Measurements from ENCODE around the gene COLEC11.
"Not testable (repeated sequence)": the region's sequence is repeated elsewhere in the genome, so short reads cannot be mapped to it uniquely, and the experiment has no call there.

The COLEC11 gene

GRCh38 chr2:3656762-3657721 lies 62.1 kb downstream of the COLEC11 start:
- no peak for DNase-seq
- Histone ChIP-seq H3K4me1 (ENCODE audit: insufficient read depth, low read length) (peaks cover 4% of the 10 kb centered on the region), H2AFZ (ENCODE audit: low read depth, low read length) (no peak overlapping the region), H3K4me3 (ENCODE audit: low read depth in 1 of 2, low read length in 2 of 2) (no peak overlapping the region), H3K9ac (ENCODE audit: low read depth, low read length) (no peak overlapping the region), H3K79me2 (ENCODE audit: insufficient read depth, low read length) (no peaks in the 10 kb centered on the region), H3K36me3 (ENCODE audit: insufficient read depth, low read length) (no peaks in the 10 kb centered on the region), H3K27ac (ENCODE audit: low read length) (no peak overlapping the region), H3K9me3 (ENCODE audit: insufficient read depth, low read length, severe bottlenecking) (no peaks in the 10 kb centered on the region), H4K20me1 (ENCODE audit: insufficient read depth, low read length) (no peaks in the 10 kb centered on the region), H3K27me3 (ENCODE audit: insufficient read depth, low read length, poor library complexity) (no peaks in the 10 kb centered on the region), H3K4me2 (ENCODE audit: insufficient read depth, low read length) (no peak overlapping the region)
- ATAC-seq (ENCODE audit: insufficient read depth, low read depth): no peak
- TF ChIP-seq EZH2 (IDR thresholded peaks at IDR 0.05; ENCODE audit: borderline replicate concordance, low read depth, low read length, severe bottlenecking): no peak
- no peak for TF ChIP-seq CTCF (IDR thresholded peaks at IDR 0.05; ENCODE audit: borderline replicate concordance, extremely low read depth, low read length, poor library complexity, severe bottlenecking)

DNA sequence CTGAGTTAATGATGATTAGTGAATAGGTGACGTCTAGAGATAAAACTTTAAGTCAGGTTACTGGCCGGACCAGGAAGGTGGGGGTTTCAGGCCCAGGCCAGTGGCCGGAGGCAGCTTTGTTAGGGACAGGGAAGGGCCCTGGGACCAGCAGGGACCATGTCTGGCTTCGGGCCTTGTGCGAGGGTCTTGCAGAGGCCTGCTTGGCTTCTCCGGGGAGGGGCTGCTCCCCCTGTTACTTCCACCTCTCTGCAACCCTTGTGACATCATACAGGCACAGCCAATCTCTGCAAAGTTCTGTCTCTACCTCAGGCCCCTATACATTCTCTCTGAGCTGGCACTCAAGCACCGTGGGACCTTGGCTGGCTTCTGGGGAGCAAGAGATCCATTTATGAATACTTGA lies 63.0 kb downstream of the COLEC11 start, which contains the start of gene ALLC:
TSS of gene ALLC (plus strand) at position 320 of the 400 bp plus-strand sequence. CDS start 12,958 bp downstream, outside the sequence.
- no peak within 1 kb of the TSS for H2AFZ ChIP-seq (ENCODE audit: low read depth, low read length)
- ATAC-seq (ENCODE audit: insufficient read depth, low read depth): no peak

DNA sequence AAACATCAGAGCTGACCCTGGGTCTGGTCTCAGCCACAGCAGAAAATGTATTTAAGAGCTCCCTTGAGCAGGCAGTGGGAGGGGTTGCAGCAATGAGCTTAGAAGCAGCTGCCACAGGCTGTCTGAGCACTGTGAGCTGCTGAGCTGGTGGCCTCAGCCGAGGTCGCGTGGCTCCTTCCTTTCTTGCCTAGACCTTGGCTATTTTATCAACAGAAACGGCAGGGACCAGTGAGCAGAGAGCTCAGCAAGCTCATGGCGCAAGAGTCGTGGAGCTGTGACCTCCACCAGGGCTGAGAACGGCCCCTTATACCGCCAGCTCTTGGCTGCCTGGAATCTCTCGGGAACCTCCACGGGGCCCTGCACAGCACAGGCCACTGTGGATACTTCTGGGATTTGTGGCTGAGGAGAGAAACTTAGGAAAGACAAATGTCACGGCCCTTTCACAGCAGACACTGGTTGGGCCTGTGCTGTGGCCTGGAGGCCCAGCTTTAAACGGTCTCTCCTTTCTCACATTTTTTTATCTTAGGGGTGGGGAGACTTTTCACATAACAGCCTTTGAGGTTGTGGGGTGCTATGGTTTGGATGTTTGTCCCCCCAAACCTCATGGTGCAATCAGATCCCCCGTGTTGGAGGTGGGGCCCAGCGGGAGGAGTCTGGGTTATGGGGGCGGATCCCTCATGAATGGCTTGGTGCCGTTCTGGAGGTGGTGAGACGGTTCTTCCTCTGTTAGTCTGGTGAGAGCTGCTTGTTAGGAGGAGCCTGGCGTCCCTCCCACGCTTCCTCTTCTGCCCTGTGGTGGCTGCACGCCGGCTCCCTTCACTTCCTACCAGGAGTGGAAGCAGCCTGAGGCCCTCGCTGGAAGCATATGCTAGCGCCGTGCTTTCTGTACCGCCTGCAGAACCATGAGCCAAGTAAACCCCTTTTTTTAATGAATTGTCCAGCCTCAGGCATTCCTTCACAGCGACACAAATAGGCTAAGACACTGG lies 64.8 kb downstream of the COLEC11 start:
- Histone ChIP-seq H3K4me1 (ENCODE audit: insufficient read depth, low read length) (no peaks in the 10 kb centered on the region), H3K4me3 (ENCODE audit: low read depth in 1 of 2, low read length in 2 of 2) (no peak overlapping the region), H3K36me3 (ENCODE audit: insufficient read depth, low read length) (no peaks in the 10 kb centered on the region), H4K20me1 (ENCODE audit: insufficient read depth, low read length) (no peaks in the 10 kb centered on the region), H3K27ac (ENCODE audit: low read length) (no peak overlapping the region), H3K9ac (ENCODE audit: low read depth, low read length) (no peak overlapping the region), H3K4me2 (ENCODE audit: insufficient read depth, low read length) (no peak overlapping the region), H2AFZ (ENCODE audit: low read depth, low read length) (no peak overlapping the region), H3K27me3 (ENCODE audit: insufficient read depth, low read length, poor library complexity) (no peaks in the 10 kb centered on the region), H3K79me2 (ENCODE audit: insufficient read depth, low read length) (no peaks in the 10 kb centered on the region), H3K9me3 (ENCODE audit: insufficient read depth, low read length, severe bottlenecking) (no peaks in the 10 kb centered on the region)
- TF ChIP-seq EZH2 (IDR thresholded peaks at IDR 0.05; ENCODE audit: borderline replicate concordance, low read depth, low read length, severe bottlenecking) (no peak), CTCF (IDR thresholded peaks at IDR 0.05; ENCODE audit: borderline replicate concordance, extremely low read depth, low read length, poor library complexity, severe bottlenecking) (no peak)
- DNase-seq (no peak), ATAC-seq (ENCODE audit: insufficient read depth, low read depth) (no peak)

More for the DNA sequence above, 63.0 kb downstream of the COLEC11 start, which contains the start of gene ALLC:
- no peaks in the 10 kb centered on the region for H3K36me3 ChIP-seq (ENCODE audit: insufficient read depth, low read length)
- no peak within 1 kb of the TSS for H3K4me3 ChIP-seq (ENCODE audit: low read depth in 1 of 2, low read length in 2 of 2)
- H3K9me3 ChIP-seq (ENCODE audit: insufficient read depth, low read length, severe bottlenecking): no peaks in the 10 kb centered on the region
- no peaks in the 10 kb centered on the region for H3K79me2 ChIP-seq (ENCODE audit: insufficient read depth, low read length)
- TF ChIP-seq EZH2 (IDR thresholded peaks at IDR 0.05; ENCODE audit: borderline replicate concordance, low read depth, low read length, severe bottlenecking) (no peak), CTCF (IDR thresholded peaks at IDR 0.05; ENCODE audit: borderline replicate concordance, extremely low read depth, low read length, poor library complexity, severe bottlenecking) (no peak)
- no peaks in the 10 kb centered on the region for H3K4me1 ChIP-seq (ENCODE audit: insufficient read depth, low read length)
- no peak within 1 kb of the TSS for H3K27ac ChIP-seq (ENCODE audit: low read length)
- H3K27me3 ChIP-seq (ENCODE audit: insufficient read depth, low read length, poor library complexity): no peaks in the 10 kb centered on the region
- no peak for DNase-seq
- H3K9ac ChIP-seq (ENCODE audit: low read depth, low read length): no peak within 1 kb of the TSS
- H4K20me1 ChIP-seq (ENCODE audit: insufficient read depth, low read length): no peaks in the 10 kb centered on the region
- no peak within 1 kb of the TSS for H3K4me2 ChIP-seq (ENCODE audit: insufficient read depth, low read length)

DNA sequence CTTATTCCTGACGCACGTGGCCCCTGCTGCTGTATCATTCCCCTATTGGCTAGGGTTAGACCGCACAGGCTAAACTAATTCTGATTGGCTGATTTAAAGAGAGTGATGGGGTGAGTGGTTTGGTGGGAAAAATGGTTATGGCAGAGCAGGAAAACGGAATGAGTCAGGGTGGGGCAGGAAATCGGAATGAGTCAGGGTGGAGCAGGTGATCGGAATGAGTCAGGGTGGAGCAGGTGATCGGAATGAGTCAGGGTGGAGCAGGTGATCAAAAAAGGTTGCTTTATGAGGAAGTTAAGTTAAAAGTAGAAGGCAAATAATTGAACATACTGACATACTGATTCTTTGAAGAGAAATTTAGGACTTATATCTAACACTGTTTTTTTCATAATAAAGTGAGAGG lies 65.7 kb downstream of the COLEC11 start:
- not testable (repeated sequence) for H3K79me2 ChIP-seq (ENCODE audit: insufficient read depth, low read length); DNase-seq; H3K27me3 ChIP-seq (ENCODE audit: insufficient read depth, low read length, poor library complexity); ATAC-seq (ENCODE audit: insufficient read depth, low read depth); H3K9me3 ChIP-seq (ENCODE audit: insufficient read depth, low read length, severe bottlenecking); H2AFZ ChIP-seq (ENCODE audit: low read depth, low read length); H3K27ac ChIP-seq (ENCODE audit: low read length); H3K4me1 ChIP-seq (ENCODE audit: insufficient read depth, low read length); H4K20me1 ChIP-seq (ENCODE audit: insufficient read depth, low read length); H3K4me2 ChIP-seq (ENCODE audit: insufficient read depth, low read length); H3K9ac ChIP-seq (ENCODE audit: low read depth, low read length); H3K4me3 ChIP-seq (ENCODE audit: low read depth in 1 of 2, low read length in 2 of 2); H3K36me3 ChIP-seq (ENCODE audit: insufficient read depth, low read length)

All from DND-41 (cell line).